OCI-LY7 (cell line): Measurements from ENCODE around the gene TAS1R2. TPM values are rescaled to one million over a fixed set of nuclear protein-coding genes. Genes with fewer than 3 reads are reported as not detected.

Source experiments
- BruUV-seq: library from RNA; stranded (reverse); fragments of 400-500 nt; replicated peaks from 2 replicates; lab custom pipeline; 2021; lab: Mats Ljungman, UMichigan
- CTCF ChIA-PET: fragments of 300-600 bp; sonication (Branson Sonifier 250); formaldehyde crosslinking; loops from one replicate; lab custom pipeline; 2022; ENCODE audit warnings: antibody characterized with exemption; ENCODE audit not compliant: unreplicated experiment; lab: Charles Lee
- POLR2A ChIA-PET: fragments of 300-600 bp; sonication (Branson Sonifier 250); formaldehyde crosslinking; loops from one replicate; lab custom pipeline; 2022; ENCODE audit warnings: antibody characterized with exemption; lab: Charles Lee
- DNase-seq: peaks from one replicate; pipeline ENCODE4 v3.0.0-alpha.2; 2015; ENCODE audit warnings: low spot score
- H2AFZ ChIP-seq: fragments of 200-600 bp; sonication (generic), shearing (Covaris generic); 2 replicates; pipeline ENCODE4 v1.6.1; 2014; ENCODE audit warnings: mild to moderate bottlenecking, antibody characterized with exemption, low read length, moderate library complexity
- H3K27ac ChIP-seq: fragments of 200-600 bp; sonication (generic); 2 replicates; pipeline ENCODE4 v1.5.1; 2014; ENCODE audit warnings: mixed run types, low read depth, mild to moderate bottlenecking, moderate library complexity, low read length, inconsistent platforms; ENCODE audit not compliant: poor library complexity, severe bottlenecking
- H3K36me3 ChIP-seq: fragments of 200-600 bp; sonication (generic); 2 replicates; pipeline ENCODE4 v1.6.1; 2014; ENCODE audit warnings: mild to moderate bottlenecking, antibody characterized with exemption, low read length, moderate library complexity, mixed read lengths; ENCODE audit not compliant: insufficient read depth
- H3K4me1 ChIP-seq: fragments of 200-600 bp; sonication (generic); 2 replicates; pipeline ENCODE4 v1.5.1; 2014; ENCODE audit warnings: mild to moderate bottlenecking, low read length; ENCODE audit not compliant: insufficient read depth, poor library complexity, severe bottlenecking
- H3K4me2 ChIP-seq: fragments of 200-600 bp; sonication (generic); 2 replicates; pipeline ENCODE4 v1.6.1; 2014; ENCODE audit warnings: mild to moderate bottlenecking, low read length
- H3K4me3 ChIP-seq: fragments of 200-600 bp; sonication (generic); 2 replicates; pipeline ENCODE4 v1.5.1; 2014; ENCODE audit warnings: mild to moderate bottlenecking, low read depth, low read length; ENCODE audit not compliant: poor library complexity, severe bottlenecking
- H3K79me2 ChIP-seq: fragments of 200-600 bp; sonication (generic); 2 replicates; pipeline ENCODE4 v1.6.1; 2016; ENCODE audit warnings: low read depth, mild to moderate bottlenecking, low read length, moderate library complexity, mixed read lengths; ENCODE audit not compliant: insufficient read depth
- H3K9me2 ChIP-seq: fragments of 200-600 bp; sonication (generic); 2 replicates; pipeline ENCODE4 v1.6.1; 2016; ENCODE audit warnings: mild to moderate bottlenecking, low read length, mixed read lengths; ENCODE audit not compliant: insufficient read depth
- H3K9me3 ChIP-seq: fragments of 200-600 bp; sonication (generic); 2 replicates; pipeline ENCODE4 v1.6.1; 2014; ENCODE audit warnings: mild to moderate bottlenecking, mixed run types, low read length, mixed read lengths
- H4K20me1 ChIP-seq: fragments of 200-600 bp; sonication (generic); 2 replicates; pipeline ENCODE4 v1.6.1; 2014; ENCODE audit warnings: mild to moderate bottlenecking, antibody characterized with exemption, low read length, moderate library complexity, mixed read lengths; ENCODE audit not compliant: insufficient read depth
- EZH2phosphoT487 ChIP-seq: fragments of 200-600 bp; sonication (generic); IDR thresholded peaks from 2 replicates; pipeline ENCODE4 v1.6.1; 2018; ENCODE audit warnings: low read depth, borderline replicate concordance, mild to moderate bottlenecking, mixed run types, antibody characterized with exemption, low read length, moderate library complexity, mixed read lengths
- intact Hi-C: fragments of 100-400 bp; cut with micrococcal nuclease; formaldehyde crosslinking; loops from one replicate; pipeline ENCODE4 v1.10.0; 2022; ENCODE audit not compliant: unreplicated experiment
- total RNA-seq, 2 experiments: library from RNA; depleted of rRNA in 1 of 2; stranded (reverse); fragments of >200 nt in 1 of 2; shearing (Covaris generic) in 1 of 2; gene quantifications; 2 replicates each; pipeline ENCODE4 v1.2.3, GENCODE V29; 2014 to 2022
- TF ChIP-seq, protein P1 (sequence below): fragments of 200-600 bp; sonication (generic); conservative IDR thresholded peaks from 2 replicates; pipeline ENCODE4 v1.5.1; 2014; ENCODE audit warnings: mild to moderate bottlenecking, antibody characterized with exemption, low read length, moderate library complexity, mixed read lengths

TAS1R2 gene
- total RNA-seq, 2 experiments from 2014 or later: not detected

- Histone ChIP-seq H3K9me2 (no peaks in the 10 kb centered on the region), H3K4me2 (no peak overlapping the region), H3K9me3 (no peaks in the 10 kb centered on the region), H3K4me3 (no peak overlapping the region), H3K79me2 (no peaks in the 10 kb centered on the region), H3K27ac (no peak overlapping the region), H3K36me3 (no peaks in the 10 kb centered on the region), H3K4me1 (no peaks in the 10 kb centered on the region), H4K20me1 (no peaks in the 10 kb centered on the region), H2AFZ (no peak overlapping the region)
- ChIA-PET CTCF (no interaction called here), POLR2A (no interaction called here)
- TF ChIP-seq EZH2phosphoT487: no peak
- TF ChIP-seq, protein P1, sequence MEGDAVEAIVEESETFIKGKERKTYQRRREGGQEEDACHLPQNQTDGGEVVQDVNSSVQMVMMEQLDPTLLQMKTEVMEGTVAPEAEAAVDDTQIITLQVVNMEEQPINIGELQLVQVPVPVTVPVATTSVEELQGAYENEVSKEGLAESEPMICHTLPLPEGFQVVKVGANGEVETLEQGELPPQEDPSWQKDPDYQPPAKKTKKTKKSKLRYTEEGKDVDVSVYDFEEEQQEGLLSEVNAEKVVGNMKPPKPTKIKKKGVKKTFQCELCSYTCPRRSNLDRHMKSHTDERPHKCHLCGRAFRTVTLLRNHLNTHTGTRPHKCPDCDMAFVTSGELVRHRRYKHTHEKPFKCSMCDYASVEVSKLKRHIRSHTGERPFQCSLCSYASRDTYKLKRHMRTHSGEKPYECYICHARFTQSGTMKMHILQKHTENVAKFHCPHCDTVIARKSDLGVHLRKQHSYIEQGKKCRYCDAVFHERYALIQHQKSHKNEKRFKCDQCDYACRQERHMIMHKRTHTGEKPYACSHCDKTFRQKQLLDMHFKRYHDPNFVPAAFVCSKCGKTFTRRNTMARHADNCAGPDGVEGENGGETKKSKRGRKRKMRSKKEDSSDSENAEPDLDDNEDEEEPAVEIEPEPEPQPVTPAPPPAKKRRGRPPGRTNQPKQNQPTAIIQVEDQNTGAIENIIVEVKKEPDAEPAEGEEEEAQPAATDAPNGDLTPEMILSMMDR: no peak
- BruUV-seq: no TSS peak
- no peak for DNase-seq
- intact Hi-C loops: no loop called here
Measured at GRCh38 chr1:18880585-18880984, 21.1 kb upstream of the TAS1R2 start.

- H3K4me1 ChIP-seq: no peaks in the 10 kb centered on the region
- intact Hi-C loops: loop anchor here (5.0 kb wide), 1 partner anchor 283 kb away; no protein-coding TSS in a partner anchor
- no TSS peak for BruUV-seq
- H3K9me2 ChIP-seq: no peaks in the 10 kb centered on the region
- no peaks in the 10 kb centered on the region for H3K79me2 ChIP-seq
- H3K36me3 ChIP-seq: no peaks in the 10 kb centered on the region
- CTCF ChIA-PET: no interaction called here
- no peak overlapping the region for H3K27ac ChIP-seq
- H2AFZ ChIP-seq: no peak overlapping the region
- H4K20me1 ChIP-seq: no peaks in the 10 kb centered on the region
- H3K9me3 ChIP-seq: no peaks in the 10 kb centered on the region
- H3K4me2 ChIP-seq: no peak overlapping the region
- DNase-seq: no peak
- H3K4me3 ChIP-seq: no peak overlapping the region
- POLR2A ChIA-PET: no interaction called here
- no peak for TF ChIP-seq EZH2phosphoT487
- TF ChIP-seq, protein P1: no peak
Measured at GRCh38 chr1:18879791-18880309, 20.4 kb upstream of the TAS1R2 start.

DNA sequence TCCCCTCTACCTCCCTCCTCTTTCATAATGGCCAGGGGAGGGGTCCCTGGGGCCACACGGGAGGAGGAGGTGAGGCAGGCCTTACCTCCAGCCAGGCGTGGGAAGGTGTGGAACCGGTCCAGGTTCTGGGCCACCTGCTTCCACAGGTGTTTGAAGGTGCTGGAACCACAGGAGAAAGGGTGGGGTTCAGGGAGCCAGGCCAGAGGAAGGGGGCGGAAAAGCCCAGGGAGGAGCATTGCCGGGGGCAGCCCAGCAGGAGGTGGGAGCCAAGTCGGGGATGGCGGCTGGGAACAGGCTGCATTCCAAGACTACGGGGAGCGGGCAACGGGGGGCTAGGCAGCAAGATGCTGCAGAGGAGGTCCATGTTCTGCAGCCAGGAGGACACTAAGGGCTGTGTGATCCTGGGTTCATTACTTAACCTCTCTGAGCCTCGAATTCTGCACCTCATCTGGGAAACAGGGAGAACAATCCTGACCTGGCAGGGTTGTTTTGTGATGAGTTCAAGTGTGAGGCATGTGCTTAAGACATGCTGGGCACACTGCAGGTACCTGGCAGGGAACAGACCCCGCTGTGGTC, 19.8 kb upstream of the TAS1R2 start:
- H3K36me3 ChIP-seq: no peaks in the 10 kb centered on the region
- H3K4me1 ChIP-seq: no peaks in the 10 kb centered on the region
- intact Hi-C loops: loop anchor here (5.0 kb wide), 1 partner anchor 282 kb away; no protein-coding TSS in a partner anchor
- no peaks in the 10 kb centered on the region for H3K9me3 ChIP-seq
- BruUV-seq: no TSS peak
- no peak overlapping the region for H2AFZ ChIP-seq
- no peaks in the 10 kb centered on the region for H3K79me2 ChIP-seq
- ChIA-PET POLR2A (no interaction called here), CTCF (no interaction called here)
- TF ChIP-seq EZH2phosphoT487: no peak
- TF ChIP-seq, protein P1: no peak
- H3K4me3 ChIP-seq: no peak overlapping the region
- H3K27ac ChIP-seq: no peak overlapping the region
- H3K9me2 ChIP-seq: no peaks in the 10 kb centered on the region
- no peak overlapping the region for H3K4me2 ChIP-seq
- no peaks in the 10 kb centered on the region for H4K20me1 ChIP-seq
- DNase-seq: no peak
